Central memory CD8-positive, alpha-beta T cell (primary cell): ENCODE data around the gene ALDH1L2.
A peak's percentile ranks its signal among the peaks of the same experiment; 100 is the strongest.

Experiments used
- ATAC-seq: fragments of 150-1000 bp; cut with Tn5 transposase; replicated peaks from 2 replicates; pipeline ENCODE4 v1.10.0; 2022; ENCODE audit warnings: mild to moderate bottlenecking, moderate FRiP score, moderate number of reproducible peaks; ENCODE audit not compliant: poor library complexity, severe bottlenecking; ENCODE audit errors: extremely low read depth
- DNase-seq, 2 donors: peaks; one replicate each; pipeline ENCODE4 v3.0.0; 2021; ENCODE audit warnings: low spot score in 2 of 2
- H3K27ac Mint-ChIP-seq: one replicate; pipeline ENCODE4 v1.8.0; 2022; ENCODE audit warnings: low read depth, mild to moderate bottlenecking, moderate library complexity, mixed read lengths
- H3K27me3 Mint-ChIP-seq: one replicate; pipeline ENCODE4 v1.8.0; 2022; ENCODE audit warnings: mixed read lengths
- H3K36me3 Mint-ChIP-seq: one replicate; pipeline ENCODE4 v1.8.0; 2022; ENCODE audit warnings: mild to moderate bottlenecking, moderate library complexity, mixed read lengths; ENCODE audit not compliant: insufficient read depth
- H3K4me1 Mint-ChIP-seq: one replicate; pipeline ENCODE4 v1.8.0; 2022; ENCODE audit warnings: mixed read lengths
- H3K4me3 Mint-ChIP-seq: one replicate; pipeline ENCODE4 v1.8.0; 2022; ENCODE audit warnings: mild to moderate bottlenecking, moderate library complexity, mixed read lengths
- H3K9me3 Mint-ChIP-seq: one replicate; pipeline ENCODE4 v1.8.0; 2022; ENCODE audit warnings: mixed read lengths

Gene ALDH1L2

GRCh38 chr12:105047308-105047707, 37.0 kb downstream of the ALDH1L2 start:
- no peaks in the 10 kb centered on the region for H3K4me1 Mint-ChIP-seq
- ATAC-seq = no peak
- H3K36me3 Mint-ChIP-seq = no peaks in the 10 kb centered on the region
- DNase-seq = no peak
- H3K9me3 Mint-ChIP-seq = no peaks in the 10 kb centered on the region
- H3K27me3 Mint-ChIP-seq = no peaks in the 10 kb centered on the region
- no peak overlapping the region for H3K4me3 Mint-ChIP-seq
- no peak overlapping the region for H3K27ac Mint-ChIP-seq

GRCh38 chr12:105041186-105041585, 43.1 kb downstream of the ALDH1L2 start:
- Mint-ChIP-seq H3K27me3 (no peaks in the 10 kb centered on the region), H3K27ac (no peak overlapping the region), H3K36me3 (peaks cover 2% of the 10 kb centered on the region), H3K9me3 (no peaks in the 10 kb centered on the region), H3K4me1 (peaks cover 6% of the 10 kb centered on the region), H3K4me3 (no peak overlapping the region)
- ATAC-seq = no peak
- no peak for DNase-seq

GRCh38 chr12:105040476-105040875, 43.8 kb downstream of the ALDH1L2 start:
- H3K4me3 Mint-ChIP-seq = no peak overlapping the region
- no peak for DNase-seq

GRCh38 chr12:105036937-105037649, 47.2 kb downstream of the ALDH1L2 start:
- Mint-ChIP-seq H3K36me3 (peaks cover 4% of the 10 kb centered on the region), H3K27me3 (no peaks in the 10 kb centered on the region), H3K4me1 (peaks cover 6% of the 10 kb centered on the region), H3K27ac (no peak overlapping the region), H3K9me3 (no peaks in the 10 kb centered on the region), H3K4me3 (peak overlapping the region; percentile 5)
- DNase-seq = no peak
- ATAC-seq = no peak

More at GRCh38 chr12:105040476-105040875, 43.8 kb downstream of the ALDH1L2 start:
- ATAC-seq = no peak
- Mint-ChIP-seq H3K36me3 (peaks cover 2% of the 10 kb centered on the region), H3K27me3 (no peaks in the 10 kb centered on the region), H3K27ac (no peak overlapping the region), H3K4me1 (peaks cover 6% of the 10 kb centered on the region), H3K9me3 (no peaks in the 10 kb centered on the region)

- DNase-seq (no peak), ATAC-seq (no peak)
- Mint-ChIP-seq H3K36me3 (peaks cover 4% of the 10 kb centered on the region), H3K27me3 (no peaks in the 10 kb centered on the region), H3K4me3 (no peak overlapping the region), H3K9me3 (no peaks in the 10 kb centered on the region), H3K27ac (no peak overlapping the region), H3K4me1 (peaks cover 17% of the 10 kb centered on the region)
These were observed 50.4 kb downstream of the ALDH1L2 start for GRCh38 chr12:105033851-105034250.

- no peaks in the 10 kb centered on the region for H3K9me3 Mint-ChIP-seq
- no peaks in the 10 kb centered on the region for H3K27me3 Mint-ChIP-seq
- DNase-seq = no peak
- no peak for ATAC-seq
- H3K4me3 Mint-ChIP-seq = no peak overlapping the region
- peaks cover 17% of the 10 kb centered on the region for H3K4me1 Mint-ChIP-seq
- H3K36me3 Mint-ChIP-seq = peaks cover 2% of the 10 kb centered on the region
- no peak overlapping the region for H3K27ac Mint-ChIP-seq
These were observed 51.4 kb downstream of the ALDH1L2 start for GRCh38 chr12:105032703-105033357.

GRCh38 chr12:105030820-105031807, 53.1 kb downstream of the ALDH1L2 start:
- Mint-ChIP-seq H3K4me1 (peaks cover 11% of the 10 kb centered on the region), H3K36me3 (peaks cover 2% of the 10 kb centered on the region), H3K4me3 (no peak overlapping the region), H3K27ac (peak overlapping the region; percentile 3), H3K27me3 (no peaks in the 10 kb centered on the region), H3K9me3 (no peaks in the 10 kb centered on the region)
- ATAC-seq (no peak), DNase-seq (no peak)

GRCh38 chr12:105026411-105026810, 57.8 kb downstream of the ALDH1L2 start:
- no peak for ATAC-seq
- H3K27me3 Mint-ChIP-seq = no peaks in the 10 kb centered on the region
- H3K36me3 Mint-ChIP-seq = peaks cover 3% of the 10 kb centered on the region
- peaks cover 6% of the 10 kb centered on the region for H3K4me1 Mint-ChIP-seq
- no peaks in the 10 kb centered on the region for H3K9me3 Mint-ChIP-seq
- H3K4me3 Mint-ChIP-seq = no peak overlapping the region
- DNase-seq = no peak
- H3K27ac Mint-ChIP-seq = no peak overlapping the region

GRCh38 chr12:105025890-105026289, 58.4 kb downstream of the ALDH1L2 start:
- DNase-seq (no peak), ATAC-seq (no peak)
- Mint-ChIP-seq H3K9me3 (no peaks in the 10 kb centered on the region), H3K27ac (no peak overlapping the region), H3K4me3 (no peak overlapping the region), H3K36me3 (peaks cover 3% of the 10 kb centered on the region), H3K4me1 (peaks cover under 1% of the 10 kb centered on the region), H3K27me3 (no peaks in the 10 kb centered on the region)

GRCh38 chr12:105024928-105025327, 59.3 kb downstream of the ALDH1L2 start:
- DNase-seq = no peak
- Mint-ChIP-seq H3K36me3 (peaks cover 3% of the 10 kb centered on the region), H3K4me3 (no peak overlapping the region), H3K4me1 (no peaks in the 10 kb centered on the region), H3K27me3 (no peaks in the 10 kb centered on the region), H3K27ac (no peak overlapping the region), H3K9me3 (no peaks in the 10 kb centered on the region)
- no peak for ATAC-seq

GRCh38 chr12:105020241-105020962, 63.9 kb downstream of the ALDH1L2 start:
- Mint-ChIP-seq H3K27me3 (no peaks in the 10 kb centered on the region), H3K9me3 (no peaks in the 10 kb centered on the region), H3K4me1 (no peaks in the 10 kb centered on the region), H3K36me3 (peaks cover 3% of the 10 kb centered on the region), H3K27ac (no peak overlapping the region), H3K4me3 (no peak overlapping the region)
- DNase-seq (no peak), ATAC-seq (no peak)

- Mint-ChIP-seq H3K27ac (no peak overlapping the region), H3K9me3 (no peaks in the 10 kb centered on the region), H3K27me3 (no peaks in the 10 kb centered on the region), H3K4me1 (no peaks in the 10 kb centered on the region), H3K4me3 (no peak overlapping the region), H3K36me3 (no peaks in the 10 kb centered on the region)
- DNase-seq (no peak), ATAC-seq (no peak)
These were observed 65.5 kb downstream of the ALDH1L2 start for GRCh38 chr12:105018776-105019175.
